Activated naive CD4-positive, alpha-beta T cell treated with anti-CD3 and anti-CD28 coated beads, Interleukin-2, amount 50 U/mL, for 24 hours (primary cell): ENCODE data around the gene MMAB.

Experiments
- H3K27ac Mint-ChIP-seq: one replicate; pipeline ENCODE4 v1.8.0; 2021; ENCODE audit warnings: mild to moderate bottlenecking, mixed read lengths
- H3K27me3 Mint-ChIP-seq: one replicate; pipeline ENCODE4 v1.8.0; 2021; ENCODE audit warnings: mixed read lengths
- H3K36me3 Mint-ChIP-seq: one replicate; pipeline ENCODE4 v1.8.0; 2021; ENCODE audit warnings: mixed read lengths
- H3K4me1 Mint-ChIP-seq: one replicate; pipeline ENCODE4 v1.8.0; 2021; ENCODE audit warnings: mixed read lengths
- H3K4me3 Mint-ChIP-seq: one replicate; pipeline ENCODE4 v1.8.0; 2021; ENCODE audit warnings: mild to moderate bottlenecking, mixed read lengths
- H3K9me3 Mint-ChIP-seq: one replicate; pipeline ENCODE4 v1.8.0; 2021; ENCODE audit warnings: mixed read lengths

Gene MMAB

GRCh38 chr12:109560867-109561710 is 12.2 kb downstream of the MMAB start:
- H3K4me1 Mint-ChIP-seq, result no peaks in the 10 kb centered on the region
- H3K4me3 Mint-ChIP-seq, result no peak overlapping the region
- H3K9me3 Mint-ChIP-seq, result no peaks in the 10 kb centered on the region
- H3K27ac Mint-ChIP-seq, result no peak overlapping the region
- no peaks in the 10 kb centered on the region for H3K27me3 Mint-ChIP-seq
- peaks cover 11% of the 10 kb centered on the region for H3K36me3 Mint-ChIP-seq

GRCh38 chr12:109559601-109560000 is 13.7 kb downstream of the MMAB start:
- Mint-ChIP-seq H3K27me3 (no peaks in the 10 kb centered on the region), H3K4me1 (no peaks in the 10 kb centered on the region), H3K27ac (no peak overlapping the region), H3K4me3 (no peak overlapping the region), H3K9me3 (no peaks in the 10 kb centered on the region), H3K36me3 (peaks cover 11% of the 10 kb centered on the region)

- Mint-ChIP-seq H3K4me3 (no peak overlapping the region), H3K27me3 (no peaks in the 10 kb centered on the region), H3K36me3 (peaks cover 11% of the 10 kb centered on the region), H3K4me1 (no peaks in the 10 kb centered on the region), H3K27ac (no peak overlapping the region), H3K9me3 (no peaks in the 10 kb centered on the region)
Observed at GRCh38 chr12:109559200-109559505, 14.2 kb downstream of the MMAB start.

- Mint-ChIP-seq H3K9me3 (no peaks in the 10 kb centered on the region), H3K4me3 (no peak overlapping the region), H3K36me3 (peaks cover 11% of the 10 kb centered on the region), H3K4me1 (no peaks in the 10 kb centered on the region), H3K27ac (peak overlapping the region; percentile 55), H3K27me3 (no peaks in the 10 kb centered on the region)
Observed at GRCh38 chr12:109558374-109559199, 14.7 kb downstream of the MMAB start.

GRCh38 chr12:109557805-109558204 is 15.5 kb downstream of the MMAB start:
- Mint-ChIP-seq H3K36me3 (peaks cover 11% of the 10 kb centered on the region), H3K9me3 (no peaks in the 10 kb centered on the region), H3K4me3 (no peak overlapping the region), H3K27me3 (no peaks in the 10 kb centered on the region), H3K4me1 (no peaks in the 10 kb centered on the region), H3K27ac (no peak overlapping the region)

- H3K27ac Mint-ChIP-seq, result no peak overlapping the region
Observed at GRCh38 chr12:109557200-109557599, 16.1 kb downstream of the MMAB start.

GRCh38 chr12:109555431-109556315 is 17.6 kb downstream of the MMAB start:
- Mint-ChIP-seq H3K27me3 (no peaks in the 10 kb centered on the region), H3K4me3 (no peak overlapping the region), H3K9me3 (no peaks in the 10 kb centered on the region), H3K36me3 (no peaks in the 10 kb centered on the region), H3K27ac (no peak overlapping the region), H3K4me1 (no peaks in the 10 kb centered on the region)

More at GRCh38 chr12:109557200-109557599, 16.1 kb downstream of the MMAB start:
- H3K27me3 Mint-ChIP-seq, result no peaks in the 10 kb centered on the region
- H3K4me1 Mint-ChIP-seq, result no peaks in the 10 kb centered on the region
- H3K36me3 Mint-ChIP-seq, result peaks cover 6% of the 10 kb centered on the region
- no peaks in the 10 kb centered on the region for H3K9me3 Mint-ChIP-seq
- H3K4me3 Mint-ChIP-seq, result no peak overlapping the region

- Mint-ChIP-seq H3K4me1 (no peaks in the 10 kb centered on the region), H3K4me3 (no peak overlapping the region), H3K36me3 (no peaks in the 10 kb centered on the region), H3K9me3 (no peaks in the 10 kb centered on the region), H3K27me3 (no peaks in the 10 kb centered on the region), H3K27ac (no peak overlapping the region)
Observed at GRCh38 chr12:109554761-109555160, 18.5 kb downstream of the MMAB start.

- no peak overlapping the region for H3K27ac Mint-ChIP-seq
- H3K4me1 Mint-ChIP-seq, result no peaks in the 10 kb centered on the region
- no peak overlapping the region for H3K4me3 Mint-ChIP-seq
- H3K36me3 Mint-ChIP-seq, result no peaks in the 10 kb centered on the region
- no peaks in the 10 kb centered on the region for H3K27me3 Mint-ChIP-seq
- H3K9me3 Mint-ChIP-seq, result no peaks in the 10 kb centered on the region
Observed at GRCh38 chr12:109553906-109554500, 19.3 kb downstream of the MMAB start.

GRCh38 chr12:109553483-109553882 is 19.8 kb downstream of the MMAB start:
- no peak overlapping the region for H3K4me3 Mint-ChIP-seq
- H3K9me3 Mint-ChIP-seq, result no peaks in the 10 kb centered on the region
- no peak overlapping the region for H3K27ac Mint-ChIP-seq
- H3K27me3 Mint-ChIP-seq, result no peaks in the 10 kb centered on the region
- H3K36me3 Mint-ChIP-seq, result no peaks in the 10 kb centered on the region
- no peaks in the 10 kb centered on the region for H3K4me1 Mint-ChIP-seq

- H3K27me3 Mint-ChIP-seq, result peaks cover 3% of the 10 kb centered on the region
- no peaks in the 10 kb centered on the region for H3K9me3 Mint-ChIP-seq
- no peak overlapping the region for H3K4me3 Mint-ChIP-seq
- H3K27ac Mint-ChIP-seq, result no peak overlapping the region
- no peaks in the 10 kb centered on the region for H3K4me1 Mint-ChIP-seq
- no peaks in the 10 kb centered on the region for H3K36me3 Mint-ChIP-seq
Observed at GRCh38 chr12:109552971-109553370, 20.3 kb downstream of the MMAB start.

- Mint-ChIP-seq H3K4me1 (no peaks in the 10 kb centered on the region), H3K9me3 (no peaks in the 10 kb centered on the region), H3K27ac (no peak overlapping the region), H3K4me3 (no peak overlapping the region), H3K36me3 (no peaks in the 10 kb centered on the region), H3K27me3 (peaks cover 8% of the 10 kb centered on the region)
Observed at GRCh38 chr12:109551108-109551507, 22.2 kb downstream of the MMAB start.

GRCh38 chr12:109550281-109550680 is 23.0 kb downstream of the MMAB start:
- Mint-ChIP-seq H3K27ac (no peak overlapping the region), H3K4me1 (peaks cover under 1% of the 10 kb centered on the region), H3K27me3 (peaks cover 8% of the 10 kb centered on the region), H3K9me3 (no peaks in the 10 kb centered on the region), H3K4me3 (no peak overlapping the region), H3K36me3 (no peaks in the 10 kb centered on the region)

GRCh38 chr12:109549613-109550270 is 23.6 kb downstream of the MMAB start:
- H3K27me3 Mint-ChIP-seq, result peaks cover 8% of the 10 kb centered on the region
- no peak overlapping the region for H3K4me3 Mint-ChIP-seq
- no peak overlapping the region for H3K27ac Mint-ChIP-seq
- no peaks in the 10 kb centered on the region for H3K36me3 Mint-ChIP-seq
- H3K4me1 Mint-ChIP-seq, result peaks cover 6% of the 10 kb centered on the region
- no peaks in the 10 kb centered on the region for H3K9me3 Mint-ChIP-seq

- H3K4me1 Mint-ChIP-seq, result peaks cover 6% of the 10 kb centered on the region
- peaks cover 8% of the 10 kb centered on the region for H3K27me3 Mint-ChIP-seq
- H3K9me3 Mint-ChIP-seq, result no peaks in the 10 kb centered on the region
- H3K4me3 Mint-ChIP-seq, result no peak overlapping the region
- H3K36me3 Mint-ChIP-seq, result no peaks in the 10 kb centered on the region
- H3K27ac Mint-ChIP-seq, result no peak overlapping the region
Observed at GRCh38 chr12:109548258-109548657, 25.0 kb downstream of the MMAB start.
